SH-SY5Y (cell line): ENCODE results near the gene SASH3.

Experiments
- GATA2 ChIP-seq: IDR thresholded peaks from 2 replicates; pipeline ENCODE4 v1.6.1; 2011; ENCODE audit warnings: mild to moderate bottlenecking, low read depth, low read length
- GATA3 ChIP-seq: IDR thresholded peaks from 2 replicates; pipeline ENCODE4 v1.6.1; 2011; ENCODE audit warnings: low read depth, mild to moderate bottlenecking, low read length, moderate library complexity

DNA sequence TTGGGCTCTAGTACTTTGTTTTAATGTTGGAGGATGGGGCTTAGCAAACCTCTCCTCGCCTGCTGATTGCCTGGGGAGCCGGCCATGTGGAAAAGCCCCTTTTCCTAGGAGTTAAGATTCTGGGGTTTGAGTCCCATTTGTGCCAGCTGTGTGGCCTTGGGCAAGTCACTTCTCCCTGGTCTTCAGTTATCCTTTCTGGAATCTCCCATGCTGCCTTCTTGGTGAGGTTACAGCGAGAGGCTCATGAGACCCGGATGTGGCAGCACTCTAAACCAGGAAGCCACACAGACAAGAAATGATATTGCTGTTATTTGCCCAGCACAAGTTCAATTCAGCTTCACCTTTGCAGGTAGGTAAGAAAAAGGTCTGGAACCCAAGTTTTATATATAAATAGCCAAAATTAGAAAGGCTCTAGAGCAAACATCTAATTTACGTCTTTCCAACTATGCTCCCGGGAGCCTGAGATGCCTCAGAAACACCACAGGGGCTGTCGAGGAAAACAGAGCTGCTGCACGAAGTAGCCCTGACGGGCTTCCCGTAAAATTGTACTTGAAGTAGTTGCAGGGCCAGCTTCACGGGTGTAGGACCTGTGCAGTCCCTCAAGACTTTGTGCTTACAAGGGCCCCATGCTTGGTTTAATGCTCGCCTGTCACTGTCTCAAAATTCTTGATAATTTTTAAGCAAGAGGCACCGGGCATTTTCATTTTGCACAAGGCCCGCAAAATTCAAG is 8.3 kb upstream of the SASH3 start:
- TF ChIP-seq GATA2 (no peak), GATA3 (no peak)
